Stimulated activated CD8-positive, alpha-beta memory T cell treated with anti-CD3 and anti-CD28 coated beads, Interleukin-12 subunit alpha, Interleukin-12 subunit beta, amount 100 ng/mL, for 24 hours (primary cell): ENCODE measurements around the gene LEMD1.

ENCODE experiments used
- DNase-seq: peaks from one replicate; pipeline ENCODE4 v3.0.0-alpha.2; 2020; ENCODE audit errors: extremely low read depth

The LEMD1 gene

GRCh38 chr1:205421798-205422197 is at the start of gene LEMD1:
Gene LEMD1, minus strand, starts transcription at chr1:205422056. Its CDS starts 1,520 bp downstream, at chr1:205420536.
- DNase-seq = no peak

DNA sequence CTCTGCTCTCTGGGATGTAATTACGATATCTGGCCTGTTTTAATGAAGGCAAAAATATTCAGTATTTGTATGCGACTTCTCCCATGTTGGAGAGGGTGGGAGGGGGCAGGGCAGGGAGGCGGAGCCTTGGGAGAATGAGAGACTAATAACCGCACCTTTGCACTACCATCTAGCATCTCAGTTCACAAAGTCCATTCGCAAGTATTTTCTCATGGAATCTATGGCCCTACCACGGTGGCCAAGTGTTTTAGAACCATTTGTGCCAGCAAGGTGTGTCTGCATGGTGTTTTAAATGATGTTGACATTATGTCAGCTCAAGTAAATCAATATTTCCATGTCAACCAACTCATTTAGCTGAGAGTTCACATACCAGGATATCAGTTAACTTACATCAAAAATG is 48.3 kb upstream of the LEMD1 start:
- DNase-seq = no peak

GRCh38 chr1:205466595-205467220 is 44.9 kb upstream of the LEMD1 start:
- DNase-seq = no peak

- no peak for DNase-seq
Observed at GRCh38 chr1:205465392-205465791, 43.5 kb upstream of the LEMD1 start.

- no peak for DNase-seq
Observed at GRCh38 chr1:205458777-205459566, 37.1 kb upstream of the LEMD1 start.

GRCh38 chr1:205456868-205457745 is 35.3 kb upstream of the LEMD1 start:
- no peak for DNase-seq

- no peak for DNase-seq
Observed at GRCh38 chr1:205456383-205456867, 34.6 kb upstream of the LEMD1 start.

DNA sequence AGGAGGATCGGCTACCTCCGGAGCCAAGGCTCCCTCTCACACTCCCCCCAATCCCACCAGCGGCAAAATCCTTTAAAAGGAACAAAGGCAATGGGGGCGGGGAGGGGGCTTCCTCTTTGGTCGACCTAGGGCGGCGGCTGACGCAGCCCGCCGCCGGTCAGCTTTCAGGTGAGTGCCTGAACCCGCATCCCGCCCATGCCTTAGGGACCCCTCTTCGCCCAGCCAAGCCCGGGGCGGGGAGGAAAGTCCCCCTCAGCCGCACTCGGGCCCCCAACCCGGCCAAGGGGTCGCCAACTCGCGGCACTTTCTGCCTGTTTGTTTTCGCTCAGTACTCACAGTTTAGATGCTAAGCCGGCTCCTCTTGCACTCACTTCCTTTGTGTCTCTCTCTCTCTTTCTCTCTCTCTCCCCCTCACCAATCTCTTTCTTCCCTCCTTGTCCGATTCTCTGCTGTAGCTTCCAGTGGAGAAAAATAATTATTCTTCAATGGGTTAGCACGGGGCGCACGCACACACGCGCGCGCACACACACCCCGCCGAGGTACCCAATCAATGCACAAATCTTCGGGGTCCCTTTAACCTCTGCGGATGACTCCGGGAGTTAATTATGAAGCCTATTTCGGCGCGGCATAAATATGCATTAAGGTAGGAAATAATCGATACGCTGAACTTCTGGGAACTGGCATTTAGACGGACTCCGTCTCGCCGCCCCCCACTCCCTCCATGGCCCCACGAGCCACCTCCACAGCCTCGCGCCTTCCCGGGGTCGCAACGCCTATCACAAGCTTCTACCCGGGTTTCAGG is 33.9 kb upstream of the LEMD1 start, which contains the start of gene BLACAT1:
Gene BLACAT1, minus strand, starts transcription at position 465 of the 802 bp plus-strand sequence.
- DNase-seq = no peak

GRCh38 chr1:205454903-205455335 is 33.1 kb upstream of the LEMD1 start:
- no peak for DNase-seq

DNA sequence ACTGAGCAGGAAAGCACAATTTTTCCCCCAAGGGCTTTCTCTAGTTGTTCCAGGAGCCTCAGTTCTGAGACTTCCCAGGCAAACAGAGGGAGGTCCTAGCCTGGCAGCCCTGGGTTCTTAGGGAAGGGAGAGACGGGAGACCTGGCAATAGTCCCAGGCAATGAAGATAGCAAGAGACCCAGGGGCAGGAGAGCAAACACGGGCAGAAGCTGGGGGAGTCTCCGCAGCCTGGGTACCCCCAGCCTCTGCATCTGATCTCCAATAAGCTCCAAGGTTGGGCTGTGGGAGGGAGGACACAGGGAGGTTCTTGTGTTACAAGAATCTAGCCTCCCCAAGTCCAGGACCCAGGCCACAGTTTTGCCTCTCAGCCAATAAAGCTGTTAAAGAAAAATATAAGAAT is 31.6 kb upstream of the LEMD1 start:
- DNase-seq = no peak

DNA sequence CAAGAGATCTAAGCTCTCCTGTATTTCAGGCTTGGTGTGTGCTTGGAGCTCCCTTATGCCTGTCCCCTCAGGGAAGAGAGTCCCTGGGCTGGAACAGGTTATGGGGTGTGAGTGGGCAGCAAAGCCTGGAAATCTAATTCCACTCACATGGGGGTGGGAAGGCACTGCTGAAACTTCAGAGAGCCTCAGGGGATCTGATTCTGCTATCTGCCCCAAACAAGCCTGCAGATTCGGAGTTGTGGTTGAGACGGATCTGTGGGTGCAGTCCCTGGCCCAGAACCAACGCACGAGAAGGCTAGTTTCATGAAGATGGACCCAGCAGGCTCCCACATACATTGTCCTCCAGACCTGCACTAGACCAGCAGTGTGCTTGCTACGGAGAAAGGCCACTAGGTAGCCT is 31.1 kb upstream of the LEMD1 start:
- no peak for DNase-seq

DNA sequence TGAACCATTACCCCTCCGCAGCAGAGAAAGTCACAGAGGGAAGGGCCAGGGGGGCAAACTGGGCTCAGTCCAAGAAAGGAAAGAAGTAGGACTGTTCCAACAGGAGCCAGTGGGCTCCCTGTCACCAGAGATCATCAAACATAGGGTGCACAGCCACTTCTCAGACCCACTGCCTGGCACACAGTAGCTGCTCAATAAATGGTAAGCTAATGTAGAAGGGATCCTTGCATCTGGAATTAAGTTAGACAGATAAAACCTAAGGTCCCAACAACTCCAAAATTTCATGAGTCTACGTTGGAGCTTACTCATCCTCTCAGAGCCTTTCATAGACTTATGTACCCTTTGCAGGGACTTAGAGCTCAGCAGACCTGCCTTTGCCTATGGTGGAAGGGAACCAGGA is 30.5 kb upstream of the LEMD1 start:
- no peak for DNase-seq

DNA sequence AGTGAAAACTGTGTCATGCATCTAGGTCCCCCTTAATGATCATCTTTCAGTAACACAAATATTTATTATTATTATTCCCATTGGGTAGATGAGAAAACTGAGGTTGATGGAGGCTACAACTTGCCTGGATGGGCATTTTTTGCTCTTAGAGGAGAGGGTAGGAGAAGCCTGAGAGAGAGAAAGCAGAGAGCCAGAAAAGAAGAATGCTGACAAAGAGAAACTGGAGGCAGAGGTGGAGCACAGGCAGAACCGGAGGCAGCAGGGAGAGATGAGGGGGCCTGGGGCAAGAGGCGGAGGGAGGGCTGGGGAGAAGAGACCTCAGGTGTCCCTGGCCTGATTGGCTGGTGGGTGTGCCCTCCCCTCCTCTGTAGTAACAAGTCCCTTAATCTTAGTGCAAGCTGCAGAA is 29.9 kb upstream of the LEMD1 start:
- no peak for DNase-seq

- DNase-seq = no peak
Observed at GRCh38 chr1:205451202-205451601, 29.3 kb upstream of the LEMD1 start.

GRCh38 chr1:205450448-205450847 is 28.6 kb upstream of the LEMD1 start:
- DNase-seq = no peak

DNA sequence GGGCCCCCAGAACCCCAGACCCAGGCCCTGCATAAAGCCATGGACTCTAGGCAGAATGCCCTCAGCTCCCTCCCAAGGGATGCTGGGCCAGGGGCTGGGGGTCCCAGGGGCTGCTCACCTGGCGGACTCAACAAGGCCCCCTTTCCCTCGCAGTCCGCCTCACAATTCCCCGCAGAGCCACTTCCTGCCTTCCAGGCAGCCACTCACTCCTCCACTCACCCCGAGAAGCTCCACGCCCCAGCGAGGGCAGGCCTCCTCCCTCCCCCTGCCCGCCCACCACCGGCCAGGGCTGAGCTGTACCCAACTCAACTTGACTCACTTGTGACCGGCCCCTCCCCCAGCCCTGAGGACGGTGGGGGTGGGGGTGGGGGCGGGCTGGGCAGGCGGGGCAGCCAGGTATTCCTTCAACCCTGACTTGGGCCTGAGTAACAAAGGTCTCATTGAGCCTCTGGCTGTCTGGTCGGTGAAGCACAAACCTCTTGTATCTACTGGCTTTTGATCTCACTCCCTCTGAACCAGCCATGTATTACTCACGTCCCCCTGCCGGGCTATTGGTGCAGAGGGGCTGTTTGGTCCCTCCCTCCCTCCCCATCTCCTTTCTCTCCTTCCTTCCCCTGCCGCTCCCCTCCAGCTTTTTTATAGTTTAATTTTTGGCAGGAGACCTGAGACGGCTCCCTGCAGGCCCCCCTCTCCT is 28.0 kb upstream of the LEMD1 start:
- no peak for DNase-seq

- DNase-seq = no peak
Observed at GRCh38 chr1:205449254-205449749, 27.4 kb upstream of the LEMD1 start.

GRCh38 chr1:205448540-205449253 is 26.8 kb upstream of the LEMD1 start:
- DNase-seq = no peak

GRCh38 chr1:205447457-205448341 is 25.8 kb upstream of the LEMD1 start:
- no peak for DNase-seq
